ENCODE data around the gene TAOK3. TPM values are rescaled to one million over a fixed set of nuclear protein-coding genes. Genes with fewer than 3 reads are reported as not detected.

TAOK3 gene
- total and polyA plus RNA-seq, 9 of the 15 experiments (the other 6 are each of a cell fraction or from before 2014, with no cell fraction given): 24.3 to 83.5 (median 47.1) TPM

DNA sequence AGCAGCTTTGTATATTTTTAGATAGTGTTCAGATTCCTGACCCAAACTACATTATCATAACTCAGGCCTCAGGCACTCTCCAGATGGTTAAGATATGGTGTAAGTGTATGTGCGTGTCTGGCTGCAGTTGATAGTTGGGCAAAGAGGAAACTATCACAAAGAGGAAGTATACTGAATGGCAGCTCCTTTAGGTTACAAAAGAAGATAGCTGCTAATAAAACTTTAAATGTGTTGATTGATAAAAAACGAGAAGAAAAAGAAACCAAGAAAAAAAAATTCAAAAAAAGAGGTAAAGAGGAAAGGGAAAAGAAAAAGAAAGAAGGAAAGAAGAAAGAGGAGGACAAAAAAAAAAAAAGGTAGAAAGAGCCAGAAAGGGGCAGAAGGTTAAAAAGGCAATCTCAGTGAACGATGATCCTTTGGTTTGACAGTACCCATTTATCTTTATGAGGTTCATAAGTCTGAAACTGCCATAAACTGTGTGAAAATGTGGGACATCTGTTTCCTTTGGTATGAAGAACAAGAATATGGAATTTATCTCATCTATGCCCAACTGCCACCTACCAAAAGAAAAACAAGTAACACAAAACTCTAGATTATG is 42.2 kb downstream of the TAOK3 start (continued):
- TF ChIP-seq, protein P1, sequence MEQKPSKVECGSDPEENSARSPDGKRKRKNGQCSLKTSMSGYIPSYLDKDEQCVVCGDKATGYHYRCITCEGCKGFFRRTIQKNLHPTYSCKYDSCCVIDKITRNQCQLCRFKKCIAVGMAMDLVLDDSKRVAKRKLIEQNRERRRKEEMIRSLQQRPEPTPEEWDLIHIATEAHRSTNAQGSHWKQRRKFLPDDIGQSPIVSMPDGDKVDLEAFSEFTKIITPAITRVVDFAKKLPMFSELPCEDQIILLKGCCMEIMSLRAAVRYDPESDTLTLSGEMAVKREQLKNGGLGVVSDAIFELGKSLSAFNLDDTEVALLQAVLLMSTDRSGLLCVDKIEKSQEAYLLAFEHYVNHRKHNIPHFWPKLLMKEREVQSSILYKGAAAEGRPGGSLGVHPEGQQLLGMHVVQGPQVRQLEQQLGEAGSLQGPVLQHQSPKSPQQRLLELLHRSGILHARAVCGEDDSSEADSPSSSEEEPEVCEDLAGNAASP (IDR thresholded peaks at IDR 0.05): no peak
- TF ChIP-seq RBM25 (IDR thresholded peaks at IDR 0.05; ENCODE audit: low read depth, low read length, severe bottlenecking): no peak
- no peak for TF ChIP-seq ESRRA (IDR thresholded peaks at IDR 0.05; ENCODE audit: borderline replicate concordance, low read depth)
- no peak for TF ChIP-seq ZKSCAN1 (IDR thresholded peaks at IDR 0.05; ENCODE audit: low read depth, low read length)
- TF ChIP-seq XRCC4 (IDR thresholded peaks at IDR 0.05; ENCODE audit: extremely low read depth, insufficient read depth, insufficient read length): no peak
- TF ChIP-seq, protein P2, sequence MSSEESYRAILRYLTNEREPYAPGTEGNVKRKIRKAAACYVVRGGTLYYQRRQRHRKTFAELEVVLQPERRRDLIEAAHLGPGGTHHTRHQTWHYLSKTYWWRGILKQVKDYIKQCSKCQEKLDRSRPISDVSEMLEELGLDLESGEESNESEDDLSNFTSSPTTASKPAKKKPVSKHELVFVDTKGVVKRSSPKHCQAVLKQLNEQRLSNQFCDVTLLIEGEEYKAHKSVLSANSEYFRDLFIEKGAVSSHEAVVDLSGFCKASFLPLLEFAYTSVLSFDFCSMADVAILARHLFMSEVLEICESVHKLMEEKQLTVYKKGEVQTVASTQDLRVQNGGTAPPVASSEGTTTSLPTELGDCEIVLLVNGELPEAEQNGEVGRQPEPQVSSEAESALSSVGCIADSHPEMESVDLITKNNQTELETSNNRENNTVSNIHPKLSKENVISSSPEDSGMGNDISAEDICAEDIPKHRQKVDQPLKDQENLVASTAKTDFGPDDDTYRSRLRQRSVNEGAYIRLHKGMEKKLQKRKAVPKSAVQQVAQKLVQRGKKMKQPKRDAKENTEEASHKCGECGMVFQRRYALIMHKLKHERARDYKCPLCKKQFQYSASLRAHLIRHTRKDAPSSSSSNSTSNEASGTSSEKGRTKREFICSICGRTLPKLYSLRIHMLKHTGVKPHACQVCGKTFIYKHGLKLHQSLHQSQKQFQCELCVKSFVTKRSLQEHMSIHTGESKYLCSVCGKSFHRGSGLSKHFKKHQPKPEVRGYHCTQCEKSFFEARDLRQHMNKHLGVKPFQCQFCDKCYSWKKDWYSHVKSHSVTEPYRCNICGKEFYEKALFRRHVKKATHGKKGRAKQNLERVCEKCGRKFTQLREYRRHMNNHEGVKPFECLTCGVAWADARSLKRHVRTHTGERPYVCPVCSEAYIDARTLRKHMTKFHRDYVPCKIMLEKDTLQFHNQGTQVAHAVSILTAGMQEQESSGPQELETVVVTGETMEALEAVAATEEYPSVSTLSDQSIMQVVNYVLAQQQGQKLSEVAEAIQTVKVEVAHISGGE (CRISPR knock-in tag; IDR thresholded peaks at IDR 0.05): peak in 1 of 3 experiments; percentile 80; a peak in 2 of 6 replicates
- TF ChIP-seq NCOR1 (IDR thresholded peaks at IDR 0.05): peak; percentile 94
- TF ChIP-seq FOXK2 (conservative IDR thresholded peaks at IDR 0.05 in 1 of 2, IDR thresholded peaks at IDR 0.05 in 1 of 2; ENCODE audit: low read depth in 2 of 2): peak; percentile 32 to 38; a peak in 1 of 4 replicates
- no peak for TF ChIP-seq NONO (IDR thresholded peaks at IDR 0.05; ENCODE audit: low read depth in 2 of 2, low read length in 1 of 2)
- TF ChIP-seq NFE2 (IDR thresholded peaks at IDR 0.05; ENCODE audit: low read depth): peak; percentile 17; the same call in 1 of the 2 replicates
- TF ChIP-seq SMARCE1 (IDR thresholded peaks at IDR 0.05): peak; percentile 98
- TF ChIP-seq BRF1 (IDR thresholded peaks at IDR 0.05; ENCODE audit: borderline replicate concordance, extremely low read depth, insufficient read length): no peak
- no peak for TF ChIP-seq FOXA1 (IDR thresholded peaks at IDR 0.05; ENCODE audit: borderline replicate concordance)
- TF ChIP-seq PHB2 (IDR thresholded peaks at IDR 0.05; ENCODE audit: low read depth): peak; percentile 81
- peak; percentile 47; the same call in 1 of the 2 replicates for TF ChIP-seq GABPA (tag; conservative IDR thresholded peaks at IDR 0.05; ENCODE audit: low read depth)
- TF ChIP-seq POLR3G (IDR thresholded peaks at IDR 0.05; ENCODE audit: extremely low read depth, insufficient read length, insufficient replicate concordance): no peak
- TF ChIP-seq HNRNPLL (IDR thresholded peaks at IDR 0.05; ENCODE audit: low read depth, low read length, poor library complexity, severe bottlenecking): no peak
- no peak for TF ChIP-seq POLR2H (tag; IDR thresholded peaks at IDR 0.05; ENCODE audit: low read depth)
- TF ChIP-seq, protein P3, sequence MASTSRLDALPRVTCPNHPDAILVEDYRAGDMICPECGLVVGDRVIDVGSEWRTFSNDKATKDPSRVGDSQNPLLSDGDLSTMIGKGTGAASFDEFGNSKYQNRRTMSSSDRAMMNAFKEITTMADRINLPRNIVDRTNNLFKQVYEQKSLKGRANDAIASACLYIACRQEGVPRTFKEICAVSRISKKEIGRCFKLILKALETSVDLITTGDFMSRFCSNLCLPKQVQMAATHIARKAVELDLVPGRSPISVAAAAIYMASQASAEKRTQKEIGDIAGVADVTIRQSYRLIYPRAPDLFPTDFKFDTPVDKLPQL (IDR thresholded peaks at IDR 0.05; ENCODE audit: extremely low read depth, insufficient read length): no peak
- TF ChIP-seq GTF2E2 (tag; IDR thresholded peaks at IDR 0.05): no peak
- no peak for TF ChIP-seq CSDE1 (IDR thresholded peaks at IDR 0.05)
- TF ChIP-seq, protein P4, sequence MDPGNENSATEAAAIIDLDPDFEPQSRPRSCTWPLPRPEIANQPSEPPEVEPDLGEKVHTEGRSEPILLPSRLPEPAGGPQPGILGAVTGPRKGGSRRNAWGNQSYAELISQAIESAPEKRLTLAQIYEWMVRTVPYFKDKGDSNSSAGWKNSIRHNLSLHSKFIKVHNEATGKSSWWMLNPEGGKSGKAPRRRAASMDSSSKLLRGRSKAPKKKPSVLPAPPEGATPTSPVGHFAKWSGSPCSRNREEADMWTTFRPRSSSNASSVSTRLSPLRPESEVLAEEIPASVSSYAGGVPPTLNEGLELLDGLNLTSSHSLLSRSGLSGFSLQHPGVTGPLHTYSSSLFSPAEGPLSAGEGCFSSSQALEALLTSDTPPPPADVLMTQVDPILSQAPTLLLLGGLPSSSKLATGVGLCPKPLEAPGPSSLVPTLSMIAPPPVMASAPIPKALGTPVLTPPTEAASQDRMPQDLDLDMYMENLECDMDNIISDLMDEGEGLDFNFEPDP (CRISPR knock-in tag; IDR thresholded peaks at IDR 0.05): no peak

Data from K562 (cell line).